ENCODE results near the gene DENND4A.
"Not testable (repeated sequence)": the region's sequence is repeated elsewhere in the genome, so short reads cannot be mapped to it uniquely, and the experiment has no call there.

The DENND4A gene

DNA sequence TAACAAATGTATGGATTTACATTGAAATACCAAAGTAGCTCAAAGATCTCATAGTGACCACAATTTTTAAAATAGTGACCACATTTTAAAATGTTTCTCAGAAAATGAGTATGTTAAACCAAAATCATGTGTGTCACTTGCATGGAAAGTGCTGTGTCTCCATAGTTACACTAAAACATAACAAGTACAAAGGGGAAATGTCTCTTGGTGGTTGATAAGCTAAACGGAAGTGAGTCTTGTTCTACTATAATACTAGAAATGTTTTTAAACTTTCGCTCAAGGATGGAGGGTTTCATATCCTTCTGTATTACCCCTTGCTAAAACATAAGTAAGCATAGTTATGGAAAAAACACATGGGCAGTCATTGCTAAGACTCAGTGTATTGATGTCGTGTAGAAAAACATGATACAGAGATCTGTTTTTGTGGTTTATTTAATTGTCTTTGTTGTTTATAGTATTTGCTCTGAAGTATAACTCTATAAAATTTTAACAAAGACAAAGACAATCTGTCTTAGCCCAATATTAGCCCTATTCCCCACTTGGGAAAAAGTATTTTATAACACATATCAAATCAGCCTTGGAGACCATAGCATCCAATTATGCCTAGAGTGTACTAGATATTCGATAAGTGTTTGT lies 27.0 kb upstream of the DENND4A start:
- no peak for DNase-seq

DNA sequence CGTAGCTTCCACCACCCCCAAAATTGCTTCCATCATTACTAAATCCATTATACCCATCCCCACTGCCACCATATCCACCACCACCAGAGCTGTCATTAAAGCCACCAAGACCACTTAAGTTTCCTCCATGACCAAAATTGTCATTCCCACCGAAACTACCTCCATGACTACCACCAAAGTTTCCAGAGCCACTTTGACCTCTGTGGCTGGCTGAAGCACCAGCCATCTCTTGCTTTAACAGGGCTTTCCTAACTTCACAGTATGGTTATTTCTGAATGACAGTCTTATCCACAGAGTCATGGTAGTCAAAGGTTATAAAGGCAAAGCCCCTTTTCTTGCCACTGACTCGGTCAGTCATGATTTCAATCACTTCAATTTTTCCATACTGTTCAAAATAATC lies 24.3 kb upstream of the DENND4A start:
- no peak for DNase-seq

GRCh38 chr15:65816008-65816407 lies 23.9 kb upstream of the DENND4A start:
- DNase-seq = not testable (repeated sequence)

GRCh38 chr15:65814271-65814670 lies 22.2 kb upstream of the DENND4A start:
- not testable (repeated sequence) for DNase-seq

- DNase-seq = no peak
Measured at GRCh38 chr15:65812916-65813315, 20.8 kb upstream of the DENND4A start.

DNA sequence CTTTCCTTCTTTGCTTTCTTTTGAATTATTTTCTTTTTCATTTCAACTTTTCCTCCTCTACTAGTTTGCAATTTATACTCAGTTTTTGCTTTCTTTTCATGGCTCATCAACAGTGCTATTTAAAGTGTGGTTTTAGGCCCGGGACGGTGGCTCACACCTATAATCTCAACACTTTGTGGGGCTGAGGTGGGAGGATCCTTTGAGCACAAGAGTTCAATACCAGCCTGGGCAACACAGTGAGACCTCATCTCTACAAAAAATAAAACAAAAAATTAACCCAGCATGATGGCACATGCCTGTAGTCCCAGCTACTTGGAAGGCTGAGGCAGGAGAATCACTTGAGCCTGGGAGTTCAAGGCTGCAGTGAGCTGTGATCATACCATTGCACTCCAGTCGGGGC lies 20.4 kb upstream of the DENND4A start:
- no peak for DNase-seq

- no peak for DNase-seq
Measured at GRCh38 chr15:65811835-65812234, 19.7 kb upstream of the DENND4A start.

DNA sequence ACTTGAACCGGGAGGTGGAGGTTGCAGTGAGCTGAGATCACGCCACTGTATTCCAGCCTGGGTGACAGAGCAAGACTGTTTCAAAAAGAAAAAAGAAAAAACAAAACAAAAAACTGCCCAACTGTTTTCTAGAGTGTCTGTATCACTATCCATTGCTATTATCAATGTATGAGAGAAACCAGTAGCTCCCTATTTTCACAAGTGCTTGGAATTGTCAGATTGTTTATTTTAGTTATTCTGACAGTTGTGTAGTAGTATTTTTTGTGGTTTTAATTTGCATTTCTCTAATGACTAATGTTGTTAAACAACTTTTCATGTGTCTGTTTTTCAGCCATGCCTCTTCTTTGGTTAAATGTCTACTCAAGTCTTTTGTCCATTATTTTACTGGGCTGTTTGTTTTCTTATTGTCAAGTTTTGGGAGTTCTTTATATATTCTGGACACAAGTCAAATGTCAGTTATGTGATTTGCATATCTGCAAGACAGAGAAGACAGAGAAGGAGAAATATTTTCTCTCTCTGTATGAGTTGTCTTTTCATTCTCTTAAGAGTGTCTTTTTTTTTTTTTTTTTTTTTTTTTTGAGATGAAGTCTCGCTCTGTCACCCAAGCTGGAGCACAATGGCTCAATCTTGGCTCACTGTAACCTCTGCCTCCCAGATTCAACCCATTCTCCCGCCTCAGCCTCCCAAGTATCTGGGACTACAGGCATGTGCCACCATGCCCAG lies 19.1 kb upstream of the DENND4A start:
- not testable (repeated sequence) for DNase-seq

DNA sequence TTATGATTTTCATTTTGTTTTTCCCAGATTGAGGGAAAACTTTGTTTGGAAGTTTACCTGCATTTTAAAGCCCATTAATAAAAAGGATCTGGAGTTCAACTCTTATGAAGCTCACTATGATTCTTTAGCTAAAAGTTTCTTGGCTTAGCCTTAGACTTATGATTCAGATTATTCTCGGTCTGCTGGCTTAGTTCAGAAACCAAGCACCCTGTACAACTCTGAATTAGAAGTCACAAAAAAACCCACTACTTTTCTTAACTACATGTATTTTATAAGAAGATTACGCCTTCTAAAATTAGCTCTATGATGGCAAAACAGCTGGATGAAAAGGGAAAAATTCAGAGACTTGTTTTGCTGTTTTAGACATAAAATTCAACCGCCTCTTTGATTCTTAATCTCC lies 14.3 kb upstream of the DENND4A start:
- DNase-seq = no peak

GRCh38 chr15:65805019-65805745 lies 13.1 kb upstream of the DENND4A start:
- no peak for DNase-seq

GRCh38 chr15:65804252-65804931 lies 12.3 kb upstream of the DENND4A start:
- peak; percentile 19 for DNase-seq

- no peak for DNase-seq
Measured at GRCh38 chr15:65801229-65801805, 9.2 kb upstream of the DENND4A start.

DNA sequence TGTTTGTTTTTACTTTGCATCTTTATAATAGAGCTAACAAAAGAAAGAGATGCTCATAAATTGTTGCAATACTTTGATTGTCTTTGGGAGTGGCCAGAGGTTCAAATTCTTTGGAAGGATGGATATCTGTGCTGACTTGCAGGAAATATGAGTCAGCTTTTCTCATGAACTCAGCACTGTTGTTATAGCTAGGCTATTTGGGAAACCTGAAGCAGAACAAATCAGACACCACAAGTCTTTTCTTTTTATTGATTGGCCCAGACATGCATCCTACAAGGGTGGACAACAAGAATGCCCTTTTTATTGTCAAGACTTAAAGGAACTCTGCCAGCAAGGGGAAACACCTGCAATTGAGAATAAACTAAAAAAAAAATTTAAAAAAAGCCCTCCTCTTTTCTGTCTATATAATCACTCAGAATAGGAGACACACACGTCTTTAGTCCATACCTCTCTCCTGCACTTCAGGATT lies 4.6 kb upstream of the DENND4A start:
- peak; percentile 62 for DNase-seq

GRCh38 chr15:65795663-65796216 lies 3.6 kb upstream of the DENND4A start:
- no peak for DNase-seq

- DNase-seq = no peak
Measured at GRCh38 chr15:65793818-65794104, 1.7 kb upstream of the DENND4A start.

DNA sequence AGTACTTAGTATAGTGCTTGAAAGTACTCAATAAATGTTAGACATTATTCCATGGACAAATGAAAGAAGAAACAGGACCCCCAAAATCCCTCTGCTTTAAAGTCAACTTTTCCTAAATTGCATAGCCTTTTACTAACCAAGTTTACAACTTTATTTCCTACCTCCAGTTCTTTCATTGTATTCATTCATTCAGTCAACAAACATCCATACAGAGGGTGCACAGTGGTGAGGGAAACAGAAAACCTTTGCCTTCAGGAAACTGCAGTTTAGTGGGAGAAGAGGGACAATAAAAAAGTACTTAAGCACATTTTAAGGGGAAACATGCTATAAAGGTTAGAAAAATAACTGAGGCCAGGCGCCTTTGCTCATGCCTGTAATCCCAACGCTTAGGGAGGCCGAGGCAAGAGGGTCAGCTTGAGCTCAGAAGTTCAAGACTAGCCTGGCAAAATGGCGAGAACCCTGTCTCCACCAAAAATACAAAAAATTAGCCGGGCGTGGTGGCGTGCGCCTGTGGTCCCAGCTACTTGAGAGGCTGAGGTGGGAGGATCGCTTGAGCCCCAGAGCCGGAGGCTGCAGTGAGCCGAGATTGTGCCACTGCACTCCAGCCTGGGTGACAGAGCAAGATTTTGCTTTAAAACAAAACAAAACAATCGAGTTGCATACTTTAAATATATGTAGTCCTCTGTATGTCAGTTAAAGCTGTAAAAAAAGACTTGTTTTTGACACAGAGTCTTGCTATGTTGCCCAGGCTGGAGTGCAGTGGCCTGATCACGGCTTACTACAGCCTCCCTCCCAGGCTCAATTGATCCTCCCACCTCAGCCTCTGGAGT lies 1.1 kb upstream of the DENND4A start:
- no peak for DNase-seq

GRCh38 chr15:65791335-65792137 lies 557 bp downstream of the DENND4A start:
- DNase-seq = no peak

DNA sequence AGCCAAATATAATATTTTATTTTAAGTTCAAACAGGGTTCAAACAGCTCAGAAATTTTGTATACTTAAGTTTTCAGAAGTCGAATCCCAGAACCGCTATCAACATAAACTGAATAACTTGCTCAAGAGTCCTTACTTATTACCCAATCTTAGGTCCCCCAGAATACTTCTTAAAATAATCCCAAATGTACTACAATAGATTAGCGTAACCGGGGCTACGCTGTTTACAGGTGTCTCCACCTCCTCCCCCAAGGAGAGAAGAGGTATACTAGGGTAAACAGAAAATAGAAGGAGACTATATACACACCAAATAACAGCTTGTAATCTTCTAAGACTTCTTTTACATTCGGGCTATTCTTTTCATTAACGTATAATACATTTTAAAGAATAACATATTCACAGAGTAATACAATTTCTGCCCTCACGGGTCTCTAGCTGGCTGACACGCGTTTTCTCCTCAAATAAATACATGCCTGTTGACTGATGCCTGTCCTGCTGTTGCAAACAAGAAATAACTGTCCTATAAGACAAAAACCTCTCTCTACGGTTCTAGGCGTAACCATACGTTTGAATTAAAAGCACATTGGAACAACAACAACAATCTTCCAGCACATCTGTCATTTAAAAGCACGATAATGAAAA lies 1.3 kb downstream of the DENND4A start:
- DNase-seq = no peak

GRCh38 chr15:65789759-65790425 lies 2.2 kb downstream of the DENND4A start:
- DNase-seq = no peak

DNA sequence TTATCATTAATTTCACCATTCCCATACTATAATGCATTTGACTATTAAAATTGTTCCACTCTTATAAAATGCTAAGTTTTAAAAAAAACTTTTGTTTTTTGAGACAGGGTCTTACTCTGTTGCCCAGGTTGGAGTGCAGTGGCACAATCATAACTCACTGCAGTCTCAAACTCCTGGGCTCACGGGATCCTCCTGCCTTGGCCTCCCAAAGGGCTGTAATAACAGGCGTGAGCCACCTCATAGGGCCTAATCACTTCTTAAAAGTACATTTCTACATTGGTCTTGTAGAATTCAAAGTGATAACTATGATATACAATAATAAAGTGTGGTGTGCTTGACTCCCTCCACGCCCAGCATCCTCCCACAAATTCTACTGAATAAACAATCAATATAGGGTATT lies 3.0 kb downstream of the DENND4A start:
- DNase-seq = no peak

All from fibroblast of upper back skin (primary cell).